ENCODE results near the gene SULF2. TPM values are rescaled to one million over a fixed set of nuclear protein-coding genes. Genes with fewer than 3 reads are reported as not detected.
"Not testable (repeated sequence)": the region's sequence is repeated elsewhere in the genome, so short reads cannot be mapped to it uniquely, and the experiment has no call there.

Gene SULF2
- total RNA-seq, 1 donor from 2014 or later: 35.1 TPM

GRCh38 chr20:47809161-47809960 is 24.1 kb upstream of the SULF2 start:
- no peak for DNase-seq
- intact Hi-C loops (cut with micrococcal nuclease): no loop called here
- ATAC-seq: no peak

GRCh38 chr20:47805951-47806350 is 20.7 kb upstream of the SULF2 start:
- intact Hi-C loops (cut with micrococcal nuclease): no loop called here
- DNase-seq: no peak
- ATAC-seq: no peak

GRCh38 chr20:47804972-47805371 is 19.7 kb upstream of the SULF2 start:
- intact Hi-C loops (cut with micrococcal nuclease): not testable (repeated sequence)

GRCh38 chr20:47804224-47804825 is 19.0 kb upstream of the SULF2 start:
- intact Hi-C loops (cut with micrococcal nuclease); DNase-seq; ATAC-seq: not testable (repeated sequence)

More at GRCh38 chr20:47804972-47805371, 19.7 kb upstream of the SULF2 start:
- not testable (repeated sequence) for ATAC-seq, DNase-seq

- ATAC-seq (no peak), DNase-seq (no peak)
- intact Hi-C loops (cut with micrococcal nuclease): no loop called here
Measured at GRCh38 chr20:47802975-47803374, 17.7 kb upstream of the SULF2 start.

GRCh38 chr20:47802226-47802920 is 17.1 kb upstream of the SULF2 start:
- DNase-seq (no peak), ATAC-seq (no peak)
- intact Hi-C loops (cut with micrococcal nuclease): no loop called here

GRCh38 chr20:47801759-47802158 is 16.5 kb upstream of the SULF2 start:
- ATAC-seq (no peak), DNase-seq (no peak)
- intact Hi-C loops (cut with micrococcal nuclease): no loop called here

GRCh38 chr20:47801079-47801478 is 15.8 kb upstream of the SULF2 start:
- DNase-seq (no peak), ATAC-seq (no peak)
- intact Hi-C loops (cut with micrococcal nuclease): no loop called here

- DNase-seq (no peak), ATAC-seq (no peak)
- intact Hi-C loops (cut with micrococcal nuclease): no loop called here
Measured at GRCh38 chr20:47800623-47801022, 15.3 kb upstream of the SULF2 start.

- DNase-seq (no peak), ATAC-seq (peak; percentile 66)
- intact Hi-C loops (cut with micrococcal nuclease): no loop called here
Measured at GRCh38 chr20:47799116-47799715, 13.9 kb upstream of the SULF2 start.

- intact Hi-C loops (cut with micrococcal nuclease): no loop called here
- no peak for ATAC-seq
- peak; percentile 40 for DNase-seq
Measured at GRCh38 chr20:47796971-47797370, 11.7 kb upstream of the SULF2 start.

- peak; percentile 52 for DNase-seq
- ATAC-seq: peak; percentile 60
- intact Hi-C loops (cut with micrococcal nuclease): no loop called here
Measured at GRCh38 chr20:47795214-47795907, 10.1 kb upstream of the SULF2 start.

- DNase-seq; intact Hi-C loops (cut with micrococcal nuclease); ATAC-seq: not testable (repeated sequence)
Measured at GRCh38 chr20:47794264-47794663, 9.0 kb upstream of the SULF2 start.

- ATAC-seq (peak; percentile 91), DNase-seq (peak; percentile 72)
- intact Hi-C loops (cut with micrococcal nuclease): no loop called here
Measured at GRCh38 chr20:47792021-47792618, 6.8 kb upstream of the SULF2 start.

GRCh38 chr20:47791084-47791599 is 5.9 kb upstream of the SULF2 start:
- ATAC-seq: no peak
- intact Hi-C loops (cut with micrococcal nuclease): no loop called here
- no peak for DNase-seq

- ATAC-seq (no peak), DNase-seq (no peak)
- intact Hi-C loops (cut with micrococcal nuclease): no loop called here
Measured at GRCh38 chr20:47790580-47790965, 5.3 kb upstream of the SULF2 start.

GRCh38 chr20:47789764-47790579 is 4.7 kb upstream of the SULF2 start:
- DNase-seq (no peak), ATAC-seq (peak; percentile 28)

More at GRCh38 chr20:47789764-47790579, 4.7 kb upstream of the SULF2 start:
- intact Hi-C loops (cut with micrococcal nuclease): no loop called here

All from left ventricle myocardium superior (tissue), 1 donor.